WTC11 (cell line): ENCODE results near the gene ZDHHC24. TPM values are rescaled to one million over a fixed set of nuclear protein-coding genes. Genes with fewer than 3 reads are reported as not detected.

ENCODE experiments used
- ATAC-seq: fragments of 200-7000 bp; cut with Tn5 transposase; 2 replicates; pipeline ENCODE4 v1.10.0; 2021; ENCODE audit warnings: mild to moderate bottlenecking, moderate library complexity
- CTCF ChIA-PET: fragments of 300-600 bp; sonication (Branson Sonifier 250); formaldehyde crosslinking; loops from one replicate; lab custom pipeline; 2021; ENCODE audit warnings: antibody characterized with exemption; lab: Charles Lee
- POLR2A ChIA-PET: fragments of 350-600 bp; sonication (Branson Sonifier 250); formaldehyde crosslinking; loops from one replicate; lab custom pipeline; 2021; ENCODE audit warnings: antibody characterized with exemption; lab: Charles Lee
- DNase-seq: peaks from one replicate; pipeline ENCODE4 v3.0.0; 2021; ENCODE audit warnings: low spot score
- H3K27ac Mint-ChIP-seq: 2 replicates; pipeline ENCODE4 v1.8.0; 2021; ENCODE audit warnings: mixed read lengths
- H3K27me3 Mint-ChIP-seq: 2 replicates; pipeline ENCODE4 v1.8.0; 2021; ENCODE audit warnings: low read depth, mild to moderate bottlenecking, moderate library complexity, mixed read lengths
- H3K36me3 Mint-ChIP-seq: 2 replicates; pipeline ENCODE4 v1.8.0; 2021; ENCODE audit warnings: mixed read lengths
- H3K4me1 Mint-ChIP-seq: 2 replicates; pipeline ENCODE4 v1.8.0; 2022; ENCODE audit warnings: mixed read lengths
- H3K4me3 Mint-ChIP-seq: 2 replicates; pipeline ENCODE4 v1.8.0; 2021; ENCODE audit warnings: mild to moderate bottlenecking, moderate library complexity, mixed read lengths
- H3K9me3 Mint-ChIP-seq: 2 replicates; pipeline ENCODE4 v1.8.0; 2021; ENCODE audit warnings: mixed read lengths
- AR ChIP-seq: fragments of 250-450 bp; sonication (Bioruptor Pico); IDR thresholded peaks from 2 replicates; pipeline ENCODE4 v1.9.0; 2021; ENCODE audit warnings: mild to moderate bottlenecking
- ATF2 ChIP-seq: sonication (generic); formaldehyde crosslinking; IDR thresholded peaks from 2 replicates; pipeline ENCODE4 v1.8.1; 2022; ENCODE audit warnings: low read depth, missing genetic modification reagents, borderline replicate concordance
- CBFB ChIP-seq: sonication (generic); formaldehyde crosslinking; IDR thresholded peaks from 2 replicates; pipeline ENCODE4 v1.8.1; 2022; ENCODE audit warnings: mild to moderate bottlenecking, low read depth, missing genetic modification reagents
- E2F4 ChIP-seq: sonication (generic); formaldehyde crosslinking; IDR thresholded peaks from 2 replicates; pipeline ENCODE4 v1.8.1; 2022; ENCODE audit warnings: low read depth, mild to moderate bottlenecking, moderate library complexity, missing genetic modification reagents, borderline replicate concordance
- E2F5 ChIP-seq: sonication (generic); formaldehyde crosslinking; IDR thresholded peaks from 2 replicates; pipeline ENCODE4 v1.8.1; 2022; ENCODE audit warnings: mild to moderate bottlenecking, moderate library complexity, missing genetic modification reagents
- FOXP1 ChIP-seq: sonication (generic); formaldehyde crosslinking; IDR thresholded peaks from 2 replicates; pipeline ENCODE4 v1.8.0; 2022; ENCODE audit warnings: missing genetic modification reagents, mild to moderate bottlenecking, moderate library complexity, borderline replicate concordance
- GABPB1 ChIP-seq: sonication (generic); formaldehyde crosslinking; IDR thresholded peaks from 2 replicates; pipeline ENCODE4 v1.8.1; 2023; ENCODE audit warnings: mild to moderate bottlenecking, missing genetic modification reagents
- HMGA2 ChIP-seq: fragments of 250-450 bp; sonication (Bioruptor Pico); IDR thresholded peaks from 2 replicates; pipeline ENCODE4 v1.4.0; 2021; ENCODE audit warnings: mild to moderate bottlenecking, moderate library complexity
- KAT7 ChIP-seq: sonication (generic); formaldehyde crosslinking; IDR thresholded peaks from 2 replicates; pipeline ENCODE4 v1.8.1; 2023; ENCODE audit warnings: missing genetic modification reagents, mild to moderate bottlenecking, borderline replicate concordance
- NR2C2 ChIP-seq: sonication (generic); formaldehyde crosslinking; IDR thresholded peaks from 2 replicates; pipeline ENCODE4 v1.8.0; 2022; ENCODE audit warnings: mild to moderate bottlenecking, missing genetic modification reagents
- PRDM15 ChIP-seq: sonication (generic); formaldehyde crosslinking; IDR thresholded peaks from 2 replicates; pipeline ENCODE4 v1.8.0; 2022; ENCODE audit warnings: missing genetic modification reagents
- RELA ChIP-seq: sonication (generic); formaldehyde crosslinking; IDR thresholded peaks from 2 replicates; pipeline ENCODE4 v1.8.1; 2022; ENCODE audit warnings: missing genetic modification reagents, mild to moderate bottlenecking, borderline replicate concordance
- RORB ChIP-seq: fragments of 250-450 bp; sonication (Bioruptor Pico); IDR thresholded peaks from 2 replicates; pipeline ENCODE4 v1.9.0; 2021; ENCODE audit warnings: mild to moderate bottlenecking
- TEAD1 ChIP-seq: sonication (generic); formaldehyde crosslinking; IDR thresholded peaks from 2 replicates; pipeline ENCODE4 v1.8.0; 2022; ENCODE audit warnings: mild to moderate bottlenecking, missing genetic modification reagents
- ZBTB21 ChIP-seq: sonication (generic); formaldehyde crosslinking; IDR thresholded peaks from 2 replicates; pipeline ENCODE4 v1.8.1; 2023; ENCODE audit warnings: mild to moderate bottlenecking, missing genetic modification reagents, borderline replicate concordance
- ZBTB43 ChIP-seq: sonication (generic); formaldehyde crosslinking; IDR thresholded peaks from 2 replicates; pipeline ENCODE4 v1.8.1; 2023; ENCODE audit warnings: mild to moderate bottlenecking, missing genetic modification reagents
- ZNF317 ChIP-seq: sonication (generic); formaldehyde crosslinking; IDR thresholded peaks from 2 replicates; pipeline ENCODE4 v1.8.1; 2023; ENCODE audit warnings: low read depth, mild to moderate bottlenecking, moderate library complexity, missing genetic modification reagents, borderline replicate concordance
- total RNA-seq: library from RNA; stranded (reverse); gene quantifications from 3 replicates; pipeline ENCODE4 v1.2.3, GENCODE V29; 2021

ZDHHC24 gene
- total RNA-seq, 1 experiment from 2014 or later, result 14.8 TPM

GRCh38 chr11:66539870-66540213, 6.0 kb downstream of the ZDHHC24 start:
- Mint-ChIP-seq H3K36me3 (peaks cover 12% of the 10 kb centered on the region), H3K4me1 (peaks cover 16% of the 10 kb centered on the region), H3K27me3 (no peaks in the 10 kb centered on the region), H3K9me3 (no peaks in the 10 kb centered on the region), H3K4me3 (no peak overlapping the region), H3K27ac (no peak overlapping the region)
- CTCF ChIA-PET, result interaction anchor here (0.6 to 1.0 kb wide), 2 partner anchors 31 to 138 kb away, joined by 3 to 4 read pairs; partner anchors contain the start of gene RBM4B
- ATAC-seq, result peak; percentile 20
- POLR2A ChIA-PET, result no interaction called here
- no peak for DNase-seq
- TF ChIP-seq ZBTB43 (CRISPR knock-in tag) (no peak), TEAD1 (CRISPR knock-in tag) (no peak), E2F5 (no peak), PRDM15 (CRISPR knock-in tag) (no peak), KAT7 (CRISPR knock-in tag) (no peak), GABPB1 (CRISPR knock-in tag) (no peak), CBFB (CRISPR knock-in tag) (no peak), E2F4 (CRISPR knock-in tag) (no peak), HMGA2 (CRISPR knock-in tag) (no peak)

GRCh38 chr11:66539170-66539869, 6.5 kb downstream of the ZDHHC24 start:
- Mint-ChIP-seq H3K4me3 (no peak overlapping the region), H3K4me1 (peaks cover 15% of the 10 kb centered on the region), H3K9me3 (no peaks in the 10 kb centered on the region), H3K27ac (0 out of 2 replicates have a peak overlapping the region, but pooled peaks have one; percentile 33), H3K36me3 (peaks cover 12% of the 10 kb centered on the region), H3K27me3 (no peaks in the 10 kb centered on the region)
- ChIA-PET CTCF (interaction anchor here (0.6 to 1.0 kb wide), 2 partner anchors 32 to 139 kb away, joined by 3 to 4 read pairs; partner anchors contain the start of gene RBM4B), POLR2A (interaction anchor here (0.5 kb wide), 1 partner anchor 27 kb away, joined by 3 read pairs; no protein-coding TSS in a partner anchor)
- 0 out of 2 replicates have a peak, but pooled peaks have one; percentile 64 for TF ChIP-seq RELA (CRISPR knock-in tag)
- TF ChIP-seq NR2C2 (CRISPR knock-in tag), result no peak
- TF ChIP-seq ZBTB21 (CRISPR knock-in tag), result no peak
- DNase-seq (no peak), ATAC-seq (no peak)

GRCh38 chr11:66532784-66533183, 13.1 kb downstream of the ZDHHC24 start:
- ChIA-PET CTCF (interaction anchor here (0.7 to 2.0 kb wide), 3 partner anchors 41 to 147 kb away, joined by 3 to 8 read pairs (median 6); partner anchors contain the start of gene RBM4B), POLR2A (no interaction called here)
- no peak for DNase-seq
- no peak for ATAC-seq
- Mint-ChIP-seq H3K27me3 (no peaks in the 10 kb centered on the region), H3K4me3 (no peak overlapping the region), H3K36me3 (peaks cover 18% of the 10 kb centered on the region), H3K27ac (no peak overlapping the region), H3K4me1 (peaks cover 3% of the 10 kb centered on the region), H3K9me3 (no peaks in the 10 kb centered on the region)
- TF ChIP-seq FOXP1 (CRISPR knock-in tag) (no peak), ATF2 (CRISPR knock-in tag) (no peak), AR (CRISPR knock-in tag) (no peak), RORB (no peak), ZNF317 (CRISPR knock-in tag) (no peak), NR2C2 (CRISPR knock-in tag) (no peak)
